ENCODE results near the gene P3H2.

GRCh38 chr3:189942948-189943347, 177.7 kb downstream of the P3H2 start:
- TF ChIP-seq CTCF (IDR thresholded peaks at IDR 0.05) (no peak), POLR2A (IDR thresholded peaks at IDR 0.05) (no peak), EP300 (IDR thresholded peaks at IDR 0.05) (no peak)
